Liver (tissue), 9 donors: Measurements from ENCODE around the gene DPP6. TPM values are rescaled to one million over a fixed set of nuclear protein-coding genes. Genes with fewer than 3 reads are reported as not detected.

Experiments
- DNase-seq: peaks from one replicate; pipeline ENCODE4 v3.0.0-alpha.2; 2017; ENCODE audit warnings: low spot score
- H3K27ac ChIP-seq, 2 donors: one replicate each; pipeline ENCODE4 v1.7.0; 2013; ENCODE audit warnings: inconsistent platforms in 2 of 2, low read length in 2 of 2, control low read depth in 1 of 2, low read depth in 1 of 2, mild to moderate bottlenecking in 1 of 2
- H3K27me3 ChIP-seq, 4 donors: one replicate each; pipeline versions ENCODE4 v1.6.1 to v1.7.0; 2013; ENCODE audit warnings: low read length in 3 of 4, inconsistent platforms in 1 of 4, mild to moderate bottlenecking in 1 of 4, moderate library complexity in 1 of 4; ENCODE audit not compliant: control insufficient read depth in 4 of 4, insufficient read depth in 4 of 4
- H3K36me3 ChIP-seq, 4 donors: one replicate each; pipeline versions ENCODE4 v1.6.1 to v1.7.0; 2013; ENCODE audit warnings: low read length in 3 of 4, mild to moderate bottlenecking in 3 of 4, low read depth in 1 of 4, moderate library complexity in 1 of 4; ENCODE audit not compliant: control insufficient read depth in 4 of 4, insufficient read depth in 3 of 4
- H3K4me1 ChIP-seq, 4 donors: one replicate each; pipeline versions ENCODE4 v1.6.1 to v1.7.0; 2013; ENCODE audit warnings: low read length in 3 of 4, mild to moderate bottlenecking in 3 of 4, moderate library complexity in 1 of 4; ENCODE audit not compliant: control insufficient read depth in 4 of 4, insufficient read depth in 4 of 4
- H3K4me3 ChIP-seq, 3 donors: one replicate each; pipeline versions ENCODE4 v1.6.1 to v1.7.0; 2013; ENCODE audit warnings: low read length in 3 of 3, control low read depth in 1 of 3, low read depth in 1 of 3, mild to moderate bottlenecking in 1 of 3
- H3K9ac ChIP-seq, 2 donors: one replicate each; pipeline ENCODE4 v1.7.0; 2013; ENCODE audit warnings: low read length in 2 of 2, mild to moderate bottlenecking in 2 of 2, moderate library complexity in 2 of 2, control low read depth in 1 of 2, low read depth in 1 of 2
- H3K9me3 ChIP-seq, 4 donors: one replicate each; pipeline versions ENCODE4 v1.6.1 to v1.7.0; 2013; ENCODE audit warnings: low read length in 3 of 4; ENCODE audit not compliant: control insufficient read depth in 4 of 4
- EGR1 ChIP-seq, 2 donors: IDR thresholded peaks; 2 replicates each; pipeline ENCODE4 v1.6.1; 2016 to 2018; ENCODE audit warnings: antibody characterized with exemption in 2 of 2, low read depth in 2 of 2
- GABPA ChIP-seq, 2 donors: IDR thresholded peaks in 1 of 2; conservative IDR thresholded peaks in 1 of 2; 2 replicates each; pipeline ENCODE4 v1.6.1; 2016; ENCODE audit warnings: antibody characterized with exemption in 2 of 2, mild to moderate bottlenecking in 1 of 2, moderate library complexity in 1 of 2
- HNF4G ChIP-seq: IDR thresholded peaks from 2 replicates; pipeline ENCODE4 v1.6.1; 2016; ENCODE audit warnings: antibody characterized with exemption
- JUND ChIP-seq, 2 donors: IDR thresholded peaks; 2 replicates each; pipeline ENCODE4 v1.6.1; 2016; ENCODE audit warnings: antibody characterized with exemption in 2 of 2
- NR2F2 ChIP-seq: IDR thresholded peaks from 2 replicates; pipeline ENCODE4 v1.6.1; 2016; ENCODE audit warnings: antibody characterized with exemption
- RXRA ChIP-seq, 2 donors: IDR thresholded peaks; 2 replicates each; pipeline ENCODE4 v1.6.1; 2017 to 2018; ENCODE audit warnings: antibody characterized with exemption in 2 of 2, mild to moderate bottlenecking in 1 of 2
- SP1 ChIP-seq: IDR thresholded peaks from 2 replicates; pipeline ENCODE4 v1.6.1; 2018; ENCODE audit warnings: antibody characterized with exemption, mild to moderate bottlenecking
- TAF1 ChIP-seq: conservative IDR thresholded peaks from 2 replicates; pipeline ENCODE4 v1.6.1; 2016; ENCODE audit warnings: antibody characterized with exemption, mild to moderate bottlenecking
- WGBS: extraction: QIAGEN DNeasy Blood & Tissue Kit; methylation state at CpG from one replicate; pipeline ENCODE4 v1.1.7; 2013; 5-methylcytosine and 5-hydroxymethylcytosine counted together
- polyA plus RNA-seq, 2 donors: library from polyadenylated mRNA; stranded (reverse) in 1 of 2; unstranded in 1 of 2; fragments of 200-250 nt in 1 of 2; fragments of >200 nt in 1 of 2; fragmentation: Nextera tagmentation in 1 of 2; extraction: Ambion mirVana in 1 of 2; gene quantifications; one replicate each; pipeline versions ENCODE4 v1.2.1 to v1.2.3, GENCODE V29; 2013 to 2015
- total RNA-seq, 2 donors: library from RNA; depleted of rRNA; stranded (reverse); fragments of >200 nt; gene quantifications; one replicate each; pipeline ENCODE4 v1.2.3, GENCODE V29; 2014
- TF ChIP-seq, protein P1 (sequence below): IDR thresholded peaks from 2 replicates; pipeline ENCODE4 v1.6.1; 2016; ENCODE audit warnings: antibody characterized with exemption, mild to moderate bottlenecking
- TF ChIP-seq, protein P2 (sequence below): IDR thresholded peaks from 2 replicates; pipeline ENCODE4 v1.6.1; 2016; ENCODE audit warnings: antibody characterized with exemption
- TF ChIP-seq, protein P3 (sequence below): IDR thresholded peaks from 2 replicates; pipeline ENCODE4 v1.6.1; 2016; ENCODE audit warnings: antibody characterized with exemption
- donor health status: healthy.
- donor health status: healthy.
- donor health status: healthy.
- donor health status: healthy.
- donor health status: healthy.

Gene DPP6
- total and polyA plus RNA-seq, 4 donors, result 0.01 TPM; not detected in 3

DNA sequence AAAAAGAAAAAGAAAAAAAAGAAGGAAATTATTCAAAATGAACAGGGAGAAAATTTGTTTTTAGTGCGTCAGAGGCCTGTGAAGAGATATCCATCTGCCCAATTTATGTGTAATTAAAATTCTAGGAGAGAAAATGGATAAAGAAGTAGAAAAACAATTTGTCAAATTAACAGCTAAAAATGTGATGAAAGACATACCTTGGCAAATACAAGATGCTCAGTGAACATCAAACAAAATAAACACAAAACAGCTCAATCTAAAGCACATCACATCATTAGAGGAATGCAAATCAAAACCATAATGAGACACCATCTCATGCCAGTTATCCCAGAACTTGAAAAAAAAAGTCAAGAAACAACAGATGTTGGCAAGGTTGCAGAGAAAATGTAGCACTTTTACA, 477.9 kb downstream of the DPP6 start:
- Histone ChIP-seq H3K27ac (no peak overlapping the region), H3K9ac (no peak overlapping the region), H3K9me3 (peaks cover 0 to 6% (median 1%) of the 10 kb centered on the region in 4 donors), H3K4me3 (no peak overlapping the region), H3K36me3 (no peaks in the 10 kb centered on the region), H3K27me3 (no peaks in the 10 kb centered on the region), H3K4me1 (no peaks in the 10 kb centered on the region)
- DNase-seq, result no peak
- TF ChIP-seq, protein P1, sequence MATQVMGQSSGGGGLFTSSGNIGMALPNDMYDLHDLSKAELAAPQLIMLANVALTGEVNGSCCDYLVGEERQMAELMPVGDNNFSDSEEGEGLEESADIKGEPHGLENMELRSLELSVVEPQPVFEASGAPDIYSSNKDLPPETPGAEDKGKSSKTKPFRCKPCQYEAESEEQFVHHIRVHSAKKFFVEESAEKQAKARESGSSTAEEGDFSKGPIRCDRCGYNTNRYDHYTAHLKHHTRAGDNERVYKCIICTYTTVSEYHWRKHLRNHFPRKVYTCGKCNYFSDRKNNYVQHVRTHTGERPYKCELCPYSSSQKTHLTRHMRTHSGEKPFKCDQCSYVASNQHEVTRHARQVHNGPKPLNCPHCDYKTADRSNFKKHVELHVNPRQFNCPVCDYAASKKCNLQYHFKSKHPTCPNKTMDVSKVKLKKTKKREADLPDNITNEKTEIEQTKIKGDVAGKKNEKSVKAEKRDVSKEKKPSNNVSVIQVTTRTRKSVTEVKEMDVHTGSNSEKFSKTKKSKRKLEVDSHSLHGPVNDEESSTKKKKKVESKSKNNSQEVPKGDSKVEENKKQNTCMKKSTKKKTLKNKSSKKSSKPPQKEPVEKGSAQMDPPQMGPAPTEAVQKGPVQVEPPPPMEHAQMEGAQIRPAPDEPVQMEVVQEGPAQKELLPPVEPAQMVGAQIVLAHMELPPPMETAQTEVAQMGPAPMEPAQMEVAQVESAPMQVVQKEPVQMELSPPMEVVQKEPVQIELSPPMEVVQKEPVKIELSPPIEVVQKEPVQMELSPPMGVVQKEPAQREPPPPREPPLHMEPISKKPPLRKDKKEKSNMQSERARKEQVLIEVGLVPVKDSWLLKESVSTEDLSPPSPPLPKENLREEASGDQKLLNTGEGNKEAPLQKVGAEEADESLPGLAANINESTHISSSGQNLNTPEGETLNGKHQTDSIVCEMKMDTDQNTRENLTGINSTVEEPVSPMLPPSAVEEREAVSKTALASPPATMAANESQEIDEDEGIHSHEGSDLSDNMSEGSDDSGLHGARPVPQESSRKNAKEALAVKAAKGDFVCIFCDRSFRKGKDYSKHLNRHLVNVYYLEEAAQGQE, result no peak
- TF ChIP-seq, protein P2, sequence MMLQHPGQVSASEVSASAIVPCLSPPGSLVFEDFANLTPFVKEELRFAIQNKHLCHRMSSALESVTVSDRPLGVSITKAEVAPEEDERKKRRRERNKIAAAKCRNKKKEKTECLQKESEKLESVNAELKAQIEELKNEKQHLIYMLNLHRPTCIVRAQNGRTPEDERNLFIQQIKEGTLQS, result no peak
- no peak for TF ChIP-seq GABPA (IDR thresholded peaks at IDR 0.05 in 1 of 2, conservative IDR thresholded peaks at IDR 0.05 in 1 of 2)
- WGBS, result 85% methylated on average over 1 of the region's 1 CpG

DNA sequence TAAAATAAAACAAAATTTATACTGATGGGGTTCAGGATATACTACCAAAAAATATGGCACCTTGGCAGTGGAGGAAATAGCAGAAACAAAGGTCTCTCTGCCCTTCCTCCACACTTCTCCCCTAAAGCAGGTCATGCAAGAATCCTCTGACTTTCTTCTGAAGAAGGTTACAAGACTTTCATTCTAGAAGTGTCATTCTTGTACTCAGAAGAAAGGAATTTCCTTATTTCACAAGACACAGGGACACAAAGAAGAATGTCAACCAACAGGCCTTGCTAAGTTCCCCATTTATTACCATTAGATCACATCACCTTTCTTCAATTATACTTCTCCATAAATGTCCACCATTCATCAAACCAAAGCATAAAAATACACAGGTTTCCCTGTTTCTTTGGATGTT, 480.6 kb downstream of the DPP6 start:
- DNase-seq, result no peak
- Histone ChIP-seq H3K4me1 (no peaks in the 10 kb centered on the region), H3K27ac (no peak overlapping the region), H3K9me3 (peaks cover 0 to 6% (median 1%) of the 10 kb centered on the region in 4 donors), H3K36me3 (no peaks in the 10 kb centered on the region), H3K4me3 (no peak overlapping the region), H3K27me3 (no peaks in the 10 kb centered on the region), H3K9ac (no peak overlapping the region)
- TF ChIP-seq HNF4G, result no peak
- no peak for TF ChIP-seq RXRA (IDR thresholded peaks at IDR 0.05)
- TF ChIP-seq, protein P1, result no peak
- no peak for TF ChIP-seq GABPA (IDR thresholded peaks at IDR 0.05 in 1 of 2, conservative IDR thresholded peaks at IDR 0.05 in 1 of 2)

DNA sequence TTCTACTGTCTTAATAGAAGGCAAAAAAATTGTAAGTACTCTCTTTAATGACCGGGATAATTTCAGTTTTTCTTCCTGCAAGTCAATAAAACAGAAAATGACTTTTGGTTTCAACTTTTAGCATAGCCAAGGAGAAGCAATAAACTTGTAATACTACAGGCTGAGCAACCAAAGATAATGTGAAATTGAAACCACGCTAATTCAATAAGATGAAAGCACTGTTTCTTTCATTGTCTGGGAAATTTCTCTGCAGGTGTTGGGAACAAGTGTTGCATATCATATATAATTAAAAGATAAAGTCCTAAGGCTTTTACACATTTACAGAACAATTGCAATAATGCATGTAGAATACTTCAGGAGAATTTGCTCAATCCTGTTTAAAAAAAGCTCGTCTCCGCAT, 488.4 kb downstream of the DPP6 start:
- TF ChIP-seq, protein P1, result no peak
- TF ChIP-seq GABPA (IDR thresholded peaks at IDR 0.05 in 1 of 2, conservative IDR thresholded peaks at IDR 0.05 in 1 of 2), result no peak
- no peak for TF ChIP-seq TAF1
- TF ChIP-seq JUND (IDR thresholded peaks at IDR 0.05), result no peak
- TF ChIP-seq SP1, result no peak
- no peak for TF ChIP-seq EGR1 (IDR thresholded peaks at IDR 0.05; ENCODE audit: low read depth in 2 of 2)
- TF ChIP-seq NR2F2, result no peak
- TF ChIP-seq, protein P2, result no peak
- TF ChIP-seq, protein P3, sequence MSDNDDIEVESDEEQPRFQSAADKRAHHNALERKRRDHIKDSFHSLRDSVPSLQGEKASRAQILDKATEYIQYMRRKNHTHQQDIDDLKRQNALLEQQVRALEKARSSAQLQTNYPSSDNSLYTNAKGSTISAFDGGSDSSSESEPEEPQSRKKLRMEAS, result no peak
- H3K27ac ChIP-seq, result no peak overlapping the region
- 79% methylated on average over 4 of the region's 4 CpGs for WGBS

More for the DNA sequence above, 488.4 kb downstream of the DPP6 start:
- Histone ChIP-seq H3K4me1 (no peaks in the 10 kb centered on the region), H3K4me3 (no peak overlapping the region), H3K9me3 (no peaks in the 10 kb centered on the region), H3K27me3 (no peaks in the 10 kb centered on the region), H3K36me3 (no peaks in the 10 kb centered on the region), H3K9ac (no peak overlapping the region)
- DNase-seq, result no peak
